ENCODE measurements around the gene MARCHF2.
"Not testable (repeated sequence)": the region's sequence is repeated elsewhere in the genome, so short reads cannot be mapped to it uniquely, and the experiment has no call there.

The MARCHF2 gene, protein sequence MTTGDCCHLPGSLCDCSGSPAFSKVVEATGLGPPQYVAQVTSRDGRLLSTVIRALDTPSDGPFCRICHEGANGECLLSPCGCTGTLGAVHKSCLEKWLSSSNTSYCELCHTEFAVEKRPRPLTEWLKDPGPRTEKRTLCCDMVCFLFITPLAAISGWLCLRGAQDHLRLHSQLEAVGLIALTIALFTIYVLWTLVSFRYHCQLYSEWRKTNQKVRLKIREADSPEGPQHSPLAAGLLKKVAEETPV

GRCh38 chr19:8412783-8413628 is at the start of gene MARCHF2:
Gene MARCHF2 (plus strand): TSS chr19:8413305. CDS start chr19:8421841, 8,536 bp downstream.
- DNase-seq (ENCODE audit: low read depth, low spot score), result peak; percentile 84

- DNase-seq (ENCODE audit: low read depth, low spot score), result peak; percentile 9
Measured at GRCh38 chr19:8363803-8364771, 49.0 kb upstream of the MARCHF2 start, which contains the start of gene ANGPTL4. Gene ANGPTL4 (plus strand): TSS chr19:8364155. CDS start chr19:8364322, 167 bp downstream.

GRCh38 chr19:8366121-8366581 is 47.0 kb upstream of the MARCHF2 start:
- no peak for DNase-seq (ENCODE audit: low read depth, low spot score)

DNA sequence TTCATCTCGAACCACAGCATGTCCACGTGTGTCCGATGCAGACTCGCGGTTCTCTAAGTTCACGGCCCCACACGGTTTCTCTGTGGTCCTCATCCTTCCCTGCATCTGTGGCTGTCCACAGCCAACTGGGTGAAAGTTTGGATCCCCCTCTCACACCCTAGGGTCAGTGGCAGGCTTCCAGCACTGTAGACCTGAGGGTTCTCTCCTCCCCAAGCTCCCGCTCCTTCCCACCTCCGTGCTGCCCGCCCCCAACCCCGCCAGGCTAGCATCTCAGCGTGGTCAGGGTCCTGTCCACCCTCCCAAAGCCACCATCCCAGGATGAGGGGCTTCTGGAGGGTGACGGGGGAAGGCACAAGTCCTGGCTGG is 46.2 kb upstream of the MARCHF2 start:
- DNase-seq (ENCODE audit: low read depth, low spot score), result no peak

- no peak for DNase-seq (ENCODE audit: low read depth, low spot score)
Measured at GRCh38 chr19:8367327-8368001, 45.6 kb upstream of the MARCHF2 start.

DNA sequence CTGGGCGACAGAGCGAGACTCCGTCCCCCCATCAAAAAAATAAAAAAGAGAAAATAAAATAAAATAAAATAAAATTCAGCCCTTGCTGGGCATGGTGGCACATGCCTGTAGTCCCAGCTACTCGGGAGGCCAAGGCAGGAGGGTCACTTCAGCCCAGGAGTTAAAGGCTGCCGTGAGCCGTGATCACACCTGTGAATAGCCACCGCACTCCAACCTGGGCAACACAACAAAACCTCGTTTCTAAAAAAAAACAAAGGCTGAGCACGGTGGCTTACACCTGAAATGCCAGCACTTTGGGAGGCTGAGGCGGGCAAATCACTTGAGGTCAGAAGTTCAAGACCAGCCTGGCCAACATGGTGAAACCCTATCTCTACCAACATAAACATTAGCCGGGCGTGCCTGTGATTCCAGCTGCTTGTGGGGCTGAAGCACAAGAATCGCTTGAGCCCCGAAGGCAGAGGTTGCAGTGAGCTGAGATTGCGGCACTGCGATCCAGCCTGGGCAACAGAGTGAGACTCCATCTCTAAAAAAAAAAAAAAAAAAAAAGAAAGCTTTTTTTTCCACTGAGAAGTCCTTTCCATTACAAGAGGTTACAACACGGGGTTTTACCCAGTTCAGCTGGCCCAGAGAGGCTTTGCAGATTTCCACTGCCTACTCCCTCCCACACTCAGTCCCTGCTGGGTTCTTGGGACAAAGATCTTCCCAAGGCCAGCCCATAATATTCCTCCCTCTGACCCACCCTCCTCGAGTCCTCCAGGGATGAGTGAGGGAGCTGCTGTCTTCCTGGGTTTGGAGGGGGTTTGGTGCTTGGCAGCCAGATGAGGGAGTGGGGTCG is 42.7 kb upstream of the MARCHF2 start:
- DNase-seq (ENCODE audit: low read depth, low spot score), result no peak

- no peak for DNase-seq (ENCODE audit: low read depth, low spot score)
Measured at GRCh38 chr19:8371011-8371804, 41.9 kb upstream of the MARCHF2 start.

DNA sequence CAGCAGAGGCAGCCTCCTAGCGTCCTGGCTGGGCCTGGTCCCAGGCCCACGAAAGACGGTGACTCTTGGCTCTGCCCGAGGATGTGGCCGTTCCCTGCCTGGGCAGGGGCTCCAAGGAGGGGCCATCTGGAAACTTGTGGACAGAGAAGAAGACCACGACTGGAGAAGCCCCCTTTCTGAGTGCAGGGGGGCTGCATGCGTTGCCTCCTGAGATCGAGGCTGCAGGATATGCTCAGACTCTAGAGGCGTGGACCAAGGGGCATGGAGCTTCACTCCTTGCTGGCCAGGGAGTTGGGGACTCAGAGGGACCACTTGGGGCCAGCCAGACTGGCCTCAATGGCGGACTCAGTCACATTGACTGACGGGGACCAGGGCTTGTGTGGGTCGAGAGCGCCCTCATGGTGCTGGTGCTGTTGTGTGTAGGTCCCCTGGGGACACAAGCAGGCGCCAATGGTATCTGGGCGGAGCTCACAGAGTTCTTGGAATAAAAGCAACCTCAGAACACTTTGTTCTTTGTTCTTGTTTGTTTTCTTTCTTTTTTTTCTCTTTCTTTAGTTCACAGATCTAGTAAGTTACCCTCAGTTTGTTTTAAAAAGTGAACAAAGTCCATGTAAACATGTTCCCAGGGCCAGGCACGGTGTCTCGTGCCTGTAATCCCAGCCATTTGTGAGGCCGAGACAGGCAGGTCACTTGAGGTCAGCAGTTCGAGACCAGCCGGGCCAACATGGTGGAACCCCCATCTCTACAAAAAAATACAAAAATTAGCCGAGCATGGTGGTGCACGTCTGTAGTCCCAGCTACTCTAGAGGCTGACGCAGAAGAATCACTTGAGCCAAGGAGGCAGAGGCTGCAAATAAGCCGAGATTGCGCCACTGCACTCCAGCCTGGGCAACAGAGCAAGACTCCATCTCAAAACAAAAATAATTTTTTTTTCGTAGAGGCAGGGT is 39.0 kb upstream of the MARCHF2 start:
- DNase-seq (ENCODE audit: low read depth, low spot score), result no peak

DNA sequence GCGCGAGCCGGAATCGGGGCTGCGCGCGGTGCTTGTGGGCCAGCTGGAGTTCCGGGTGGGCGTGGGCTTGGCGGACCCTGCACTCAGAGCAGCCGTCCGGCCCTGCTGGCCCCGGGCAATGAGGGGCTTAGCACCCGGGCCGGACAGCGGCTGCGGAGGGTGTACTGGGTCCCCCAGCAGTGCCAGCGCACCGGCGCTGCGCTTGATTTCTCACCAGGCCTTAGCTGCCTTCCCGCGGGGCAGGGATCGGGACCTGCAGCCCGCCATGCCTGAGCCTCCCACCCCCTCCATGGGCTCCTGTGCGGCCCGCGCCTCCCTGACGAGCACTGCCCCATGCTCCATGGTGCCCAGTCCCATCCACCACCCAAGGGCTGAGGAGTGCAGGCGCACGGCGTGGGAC is 37.3 kb upstream of the MARCHF2 start:
- not testable (repeated sequence) for DNase-seq (ENCODE audit: low read depth, low spot score)

- not testable (repeated sequence) for DNase-seq (ENCODE audit: low read depth, low spot score)
Measured at GRCh38 chr19:8376373-8376974, 36.6 kb upstream of the MARCHF2 start.

DNA sequence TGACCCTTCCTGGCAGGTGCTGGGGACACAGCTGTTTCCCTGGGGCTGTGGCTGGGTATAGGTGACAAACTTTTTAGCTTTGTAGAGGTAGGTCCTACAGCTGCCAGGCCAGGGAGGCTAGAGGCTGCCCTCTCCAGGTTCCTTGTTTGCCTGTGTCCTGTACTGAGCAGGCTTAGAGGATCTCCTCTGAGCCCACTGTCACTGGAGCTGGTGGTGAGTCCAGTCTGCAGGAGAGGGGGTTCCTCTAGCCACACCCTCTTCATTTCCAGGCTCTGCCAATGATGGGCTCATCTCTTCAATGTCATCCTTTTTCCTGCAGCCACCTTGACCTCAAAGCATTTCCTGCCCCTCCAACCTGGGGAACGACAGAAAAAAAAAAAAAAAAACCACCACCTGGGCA is 35.5 kb upstream of the MARCHF2 start:
- no peak for DNase-seq (ENCODE audit: low read depth, low spot score)

- not testable (repeated sequence) for DNase-seq (ENCODE audit: low read depth, low spot score)
Measured at GRCh38 chr19:8379156-8379891, 33.8 kb upstream of the MARCHF2 start.

- DNase-seq (ENCODE audit: low read depth, low spot score), result not testable (repeated sequence)
Measured at GRCh38 chr19:8384569-8384968, 28.5 kb upstream of the MARCHF2 start.

GRCh38 chr19:8385103-8385502 is 28.0 kb upstream of the MARCHF2 start:
- DNase-seq (ENCODE audit: low read depth, low spot score), result not testable (repeated sequence)

DNA sequence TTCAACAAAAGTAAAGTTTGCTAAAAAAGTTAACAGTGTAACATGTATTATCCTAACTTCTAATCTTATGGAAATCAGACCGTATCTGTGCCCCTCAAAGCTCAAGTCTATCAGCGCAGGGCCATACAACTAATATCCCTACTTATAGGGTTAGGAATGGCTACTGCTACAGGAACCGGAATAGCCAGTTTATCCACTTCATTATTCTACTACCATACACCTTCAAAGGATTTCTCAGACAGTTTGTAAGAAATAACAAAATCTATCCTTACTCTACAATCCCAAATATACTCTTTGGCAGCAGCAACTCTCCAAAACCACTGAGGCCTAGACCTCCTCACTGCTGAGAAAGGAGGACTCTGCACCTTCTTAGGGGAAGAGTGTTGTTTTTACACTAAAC is 27.5 kb upstream of the MARCHF2 start:
- DNase-seq (ENCODE audit: low read depth, low spot score), result not testable (repeated sequence)

DNA sequence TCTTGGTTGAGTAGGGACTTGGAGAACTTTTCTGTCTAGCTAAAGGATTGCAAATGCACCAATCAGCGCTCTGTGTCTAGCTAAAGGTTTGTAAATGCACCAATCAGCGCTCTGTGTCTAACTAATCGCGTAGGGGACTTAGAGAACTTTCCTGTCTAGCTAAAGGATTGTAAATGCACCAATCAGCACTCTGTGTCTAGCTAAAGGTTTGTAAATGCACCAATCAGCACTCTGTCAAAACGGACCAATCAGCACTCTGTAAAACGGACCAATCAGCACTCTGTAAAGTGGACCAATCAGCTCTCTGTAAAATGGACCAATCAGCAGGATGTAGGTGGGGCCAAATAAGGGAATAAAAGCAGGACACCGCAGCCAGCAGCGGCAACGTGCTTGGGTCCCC is 26.7 kb upstream of the MARCHF2 start:
- DNase-seq (ENCODE audit: low read depth, low spot score), result not testable (repeated sequence)

- no peak for DNase-seq (ENCODE audit: low read depth, low spot score)
Measured at GRCh38 chr19:8386990-8387389, 26.1 kb upstream of the MARCHF2 start.
